ENCODE data around the gene MAMSTR. TPM values are rescaled to one million over a fixed set of nuclear protein-coding genes. Genes with fewer than 3 reads are reported as not detected.

MAMSTR gene, protein sequence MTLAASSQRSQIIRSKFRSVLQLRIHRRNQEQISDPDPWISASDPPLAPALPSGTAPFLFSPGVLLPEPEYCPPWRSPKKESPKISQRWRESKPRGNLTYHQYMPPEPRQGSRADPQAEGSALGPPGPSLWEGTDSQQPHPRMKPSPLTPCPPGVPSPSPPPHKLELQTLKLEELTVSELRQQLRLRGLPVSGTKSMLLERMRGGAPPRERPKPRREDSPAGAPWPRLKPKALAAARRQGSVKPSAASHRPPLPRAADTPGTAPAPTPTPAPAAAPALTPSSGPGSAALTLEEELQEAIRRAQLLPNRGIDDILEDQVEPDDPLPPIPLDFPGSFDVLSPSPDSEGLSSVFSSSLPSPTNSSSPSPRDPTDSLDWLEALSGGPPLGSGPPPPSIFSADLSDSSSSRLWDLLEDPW
- total RNA-seq (2013; cell fraction: nucleolus; rRNA removed): 1.4 and 1.8 TPM in 2 replicates
- total RNA-seq (2014; rRNA removed): 0.11 and 0.73 TPM in 2 replicates
- total RNA-seq (2014; rRNA removed; fragmentation: Illumina TruSeq; extraction: Trizol): 0.13 and 0.18 TPM in 2 replicates
- 0.32 and 0.33 TPM in 2 replicates for total RNA-seq (2021)
- polyA plus RNA-seq (2011; ENCODE audit: low read depth): 0.13 TPM
- 0.13 and 0.24 TPM in 2 replicates for polyA plus RNA-seq (2011; rRNA removed)
- 0.18 and 0.19 TPM in 2 replicates for polyA plus RNA-seq (2011; cell fraction: cytosol; rRNA removed)
- polyA plus RNA-seq (2011; cell fraction: nucleus; rRNA removed): 0.26 and 0.37 TPM in 2 replicates
- polyA plus RNA-seq (2012): 0.32 and 0.41 TPM in 2 replicates
- polyA plus RNA-seq (2014; fragmentation: Illumina TruSeq; extraction: Trizol): 0.22 TPM in 1 of 2 replicates, not detected in the other
- under 1 TPM in 1 of 2 experiments, not detected in 1; 0.04 TPM for polyA plus RNA-seq (2014; fragmentation: Nextera tagmentation; extraction: Ambion mirVana)
- polyA plus RNA-seq (2014; rRNA removed): 0.31 and 0.49 TPM in 2 replicates
- polyA plus RNA-seq (2016; fragmentation: Nextera tagmentation; extraction: Ambion mirVana): under 1 TPM; 0.48 to 0.57 TPM
- 0.15 and 0.62 TPM in 2 replicates for polyA minus RNA-seq (2011; rRNA and poly(A)+ RNA removed)
- polyA minus RNA-seq (2011; cell fraction: cytosol; rRNA and poly(A)+ RNA removed): not detected in 2 replicates
- polyA minus RNA-seq (2011; cell fraction: nucleus; rRNA and poly(A)+ RNA removed): 0.36 and 0.77 TPM in 2 replicates
- Bru-seq, nascent RNA: percentile 34 among the genes with signal in this experiment
- percentile 12 among the genes with signal in this experiment for BruChase-seq, experiment 1, labeled RNA remaining after a 6-hour chase
- percentile 19 among the genes with signal in this experiment for BruChase-seq, experiment 2, labeled RNA remaining after a 2-hour chase
- long read RNA-seq, experiment 1: 0 reads
- long read RNA-seq, experiment 2: 0 reads

DNA sequence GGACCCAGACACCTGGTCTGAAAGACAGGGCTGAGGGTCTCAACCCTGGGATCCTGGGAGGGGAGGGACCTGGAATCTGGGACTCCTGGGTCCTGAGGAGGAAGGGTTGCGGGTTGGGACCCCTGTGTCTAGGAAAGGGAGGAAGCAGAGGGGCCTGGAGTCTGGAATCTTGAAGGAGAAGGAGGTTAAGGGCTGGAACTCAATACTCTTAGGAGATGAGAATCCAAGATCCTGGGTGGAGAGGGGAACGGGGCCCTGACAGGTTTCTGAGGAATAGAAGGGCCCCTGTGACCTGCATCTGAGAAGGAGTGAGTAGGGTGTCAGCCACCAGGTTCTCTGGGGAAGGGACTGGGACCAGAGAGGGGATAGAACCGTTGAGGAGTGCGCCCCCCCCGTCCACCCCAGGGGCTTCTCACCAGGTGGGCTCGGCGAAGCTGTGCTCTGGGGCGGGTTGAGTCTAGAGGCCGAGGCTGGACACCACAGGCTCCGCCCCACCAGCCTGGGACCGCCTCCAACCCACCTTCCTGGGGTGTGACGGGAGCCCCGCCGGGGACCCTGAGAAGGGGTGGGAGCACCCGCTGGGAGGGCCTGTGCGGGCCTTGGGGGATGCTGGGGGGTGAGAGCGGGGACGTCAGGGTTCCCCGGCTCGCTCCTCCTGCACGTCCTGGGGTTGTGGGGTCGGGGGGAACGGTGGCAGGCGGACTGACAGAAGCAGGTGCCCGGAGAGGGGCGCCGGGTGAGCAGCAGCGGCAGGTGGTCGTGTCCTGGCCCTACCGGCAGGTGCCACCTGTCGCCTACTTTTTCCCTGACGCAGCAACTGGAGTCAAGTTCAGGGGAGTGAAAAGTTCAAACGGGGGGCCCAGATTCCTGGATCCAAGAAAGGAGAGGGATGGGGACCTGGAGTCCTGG is at the start of gene MAMSTR:
Gene MAMSTR, minus strand, starts transcription at position 463 of the 909 bp plus-strand sequence. CDS start 694 bp downstream, outside the sequence.
- intact Hi-C loops (cut with micrococcal nuclease; ENCODE audit: unreplicated experiment): no loop called here
- Histone ChIP-seq H2AFZ (ENCODE audit: control insufficient read depth, low read depth, low read length) (peak within 1 kb of the TSS; percentile 98), H3K9me3 (replicated peaks; ENCODE audit: control insufficient read depth, insufficient read depth, low read length) (no peaks in the 10 kb centered on the region), H3K27me3 (replicated peaks in 1 of 2; ENCODE audit: control insufficient read depth in 2 of 2, insufficient read depth in 2 of 2, low read length in 1 of 2) (no peaks in the 10 kb centered on the region), H3K4me2 (ENCODE audit: control insufficient read depth, insufficient read depth) (peak within 1 kb of the TSS; percentile 86; the same call in 1 of the 2 replicates), H3K36me3 (ENCODE audit: control insufficient read depth in 2 of 2, insufficient read depth in 2 of 2, low read length in 1 of 2) (no peaks in the 10 kb centered on the region), H3K4me3 (no peak within 1 kb of the TSS), H4K20me1 (ENCODE audit: control insufficient read depth, insufficient read depth) (no peaks in the 10 kb centered on the region), H3K4me1 (ENCODE audit: control insufficient read depth, insufficient read depth, low read length) (peaks cover 14% of the 10 kb centered on the region), H3K79me2 (ENCODE audit: control insufficient read depth, insufficient read depth, low read length) (no peaks in the 10 kb centered on the region), H3K27ac (ENCODE audit: control insufficient read depth, insufficient read depth) (no peak within 1 kb of the TSS), H3K9ac (ENCODE audit: control insufficient read depth, insufficient read depth, low read length) (no peak within 1 kb of the TSS)
- ATAC-seq (no peak), DNase-seq (ENCODE audit: low read depth, low spot score) (no peak), FAIRE-seq (no peak)
- ChIA-PET SMC1A (ENCODE audit: uncharacterized antibody, unreplicated experiment) (no interaction called here), CTCF (interaction anchor here (1.4 to 2.7 kb wide), 2 partner anchors 45 to 74 kb away, joined by 4 to 11 read pairs; partner anchors contain the start of gene CA11), RAD21 (ENCODE audit: unreplicated experiment) (no interaction called here), POLR2A (no interaction called here)
- no TSS peak for BruUV-seq (replicated peaks)
- WGBS (ENCODE audit: insufficient coverage, insufficient replicate concordance, low lambda C conversion rate, missing lambda C conversion rate): 69% methylated on average over 24 of the region's 33 CpGs
- in situ Hi-C loops (cut with MboI): no loop called here
- TF ChIP-seq KLF5 (IDR thresholded peaks at IDR 0.05; ENCODE audit: partially characterized antibody): no peak
- TF ChIP-seq NBN (IDR thresholded peaks at IDR 0.05): no peak
- TF ChIP-seq, protein P1, sequence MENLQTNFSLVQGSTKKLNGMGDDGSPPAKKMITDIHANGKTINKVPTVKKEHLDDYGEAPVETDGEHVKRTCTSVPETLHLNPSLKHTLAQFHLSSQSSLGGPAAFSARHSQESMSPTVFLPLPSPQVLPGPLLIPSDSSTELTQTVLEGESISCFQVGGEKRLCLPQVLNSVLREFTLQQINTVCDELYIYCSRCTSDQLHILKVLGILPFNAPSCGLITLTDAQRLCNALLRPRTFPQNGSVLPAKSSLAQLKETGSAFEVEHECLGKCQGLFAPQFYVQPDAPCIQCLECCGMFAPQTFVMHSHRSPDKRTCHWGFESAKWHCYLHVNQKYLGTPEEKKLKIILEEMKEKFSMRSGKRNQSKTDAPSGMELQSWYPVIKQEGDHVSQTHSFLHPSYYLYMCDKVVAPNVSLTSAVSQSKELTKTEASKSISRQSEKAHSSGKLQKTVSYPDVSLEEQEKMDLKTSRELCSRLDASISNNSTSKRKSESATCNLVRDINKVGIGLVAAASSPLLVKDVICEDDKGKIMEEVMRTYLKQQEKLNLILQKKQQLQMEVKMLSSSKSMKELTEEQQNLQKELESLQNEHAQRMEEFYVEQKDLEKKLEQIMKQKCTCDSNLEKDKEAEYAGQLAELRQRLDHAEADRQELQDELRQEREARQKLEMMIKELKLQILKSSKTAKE (IDR thresholded peaks at IDR 0.05; ENCODE audit: low read depth, poor library complexity, severe bottlenecking): no peak
- TF ChIP-seq, protein P2, sequence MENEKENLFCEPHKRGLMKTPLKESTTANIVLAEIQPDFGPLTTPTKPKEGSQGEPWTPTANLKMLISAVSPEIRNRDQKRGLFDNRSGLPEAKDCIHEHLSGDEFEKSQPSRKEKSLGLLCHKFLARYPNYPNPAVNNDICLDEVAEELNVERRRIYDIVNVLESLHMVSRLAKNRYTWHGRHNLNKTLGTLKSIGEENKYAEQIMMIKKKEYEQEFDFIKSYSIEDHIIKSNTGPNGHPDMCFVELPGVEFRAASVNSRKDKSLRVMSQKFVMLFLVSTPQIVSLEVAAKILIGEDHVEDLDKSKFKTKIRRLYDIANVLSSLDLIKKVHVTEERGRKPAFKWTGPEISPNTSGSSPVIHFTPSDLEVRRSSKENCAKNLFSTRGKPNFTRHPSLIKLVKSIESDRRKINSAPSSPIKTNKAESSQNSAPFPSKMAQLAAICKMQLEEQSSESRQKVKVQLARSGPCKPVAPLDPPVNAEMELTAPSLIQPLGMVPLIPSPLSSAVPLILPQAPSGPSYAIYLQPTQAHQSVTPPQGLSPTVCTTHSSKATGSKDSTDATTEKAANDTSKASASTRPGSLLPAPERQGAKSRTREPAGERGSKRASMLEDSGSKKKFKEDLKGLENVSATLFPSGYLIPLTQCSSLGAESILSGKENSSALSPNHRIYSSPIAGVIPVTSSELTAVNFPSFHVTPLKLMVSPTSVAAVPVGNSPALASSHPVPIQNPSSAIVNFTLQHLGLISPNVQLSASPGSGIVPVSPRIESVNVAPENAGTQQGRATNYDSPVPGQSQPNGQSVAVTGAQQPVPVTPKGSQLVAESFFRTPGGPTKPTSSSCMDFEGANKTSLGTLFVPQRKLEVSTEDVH (IDR thresholded peaks at IDR 0.05; ENCODE audit: low read depth, partially characterized antibody): no peak
- TF ChIP-seq WRNIP1 (IDR thresholded peaks at IDR 0.05; ENCODE audit: borderline replicate concordance, low read depth, low read length): no peak
- no peak for TF ChIP-seq ZNF274 (IDR thresholded peaks at IDR 0.05; ENCODE audit: insufficient read depth, insufficient read length)
- no peak for TF ChIP-seq ZBTB40 (IDR thresholded peaks at IDR 0.05; ENCODE audit: borderline replicate concordance)
